Heart right ventricle (tissue), 16 donors: ENCODE measurements around the gene AMMECR1L. TPM values are rescaled to one million over a fixed set of nuclear protein-coding genes. Genes with fewer than 3 reads are reported as not detected.
A peak's percentile ranks its signal among the peaks of the same experiment; 100 is the strongest.

ENCODE experiments used
- ATAC-seq, 8 donors: fragments of 200-7000 bp; cut with Tn5 transposase; one replicate each; pipeline ENCODE4 v1.9.1; 2020; ENCODE audit warnings: mild to moderate bottlenecking in 8 of 8, moderate library complexity in 8 of 8, moderate number of reproducible peaks in 1 of 8
- DNase-seq, 2 donors: peaks; one replicate each; pipeline ENCODE4 v3.0.0-alpha.2; 2020
- H3K27ac ChIP-seq, 10 donors: fragments of 200-600 bp; sonication (generic) in 2 of 10; one replicate each; pipeline versions ENCODE4 v1.5.0 to v1.8.0; 2020 to 2022; ENCODE audit warnings: mild to moderate bottlenecking in 3 of 10
- H3K27me3 ChIP-seq, 7 donors: fragments of 200-600 bp; one replicate each; pipeline ENCODE4 v1.8.0; 2021 to 2022; ENCODE audit warnings: mild to moderate bottlenecking in 2 of 7
- H3K36me3 ChIP-seq, 9 donors: fragments of 200-600 bp; sonication (generic) in 1 of 9; one replicate each; pipeline versions ENCODE4 v1.5.0 to v1.8.0; 2020 to 2022; ENCODE audit warnings: mild to moderate bottlenecking in 2 of 9
- H3K4me1 ChIP-seq, 9 donors: fragments of 200-600 bp; sonication (generic) in 1 of 9; one replicate each; pipeline versions ENCODE4 v1.5.0 to v1.8.0; 2020 to 2022; ENCODE audit warnings: mild to moderate bottlenecking in 4 of 9
- H3K4me3 ChIP-seq, 10 donors: fragments of 200-600 bp; sonication (generic) in 2 of 10; one replicate each; pipeline versions ENCODE4 v1.5.0 to v1.8.0; 2020 to 2022; ENCODE audit warnings: mild to moderate bottlenecking in 7 of 10, moderate library complexity in 2 of 10
- H3K9me3 ChIP-seq, 11 donors: fragments of 200-600 bp in 10 of 11; sonication (generic) in 2 of 11; one replicate each; pipeline versions ENCODE4 v1.5.0 to v1.8.0; 2013 to 2022; ENCODE audit warnings: mild to moderate bottlenecking in 2 of 11, control low read depth in 1 of 11, moderate library complexity in 1 of 11
- WGBS, 2 donors: extraction: QIAGEN DNeasy Blood & Tissue Kit; methylation state at CpG; one replicate each; pipeline ENCODE4 v1.1.7; 2013; ENCODE audit warnings: inconsistent platforms in 1 of 2; 5-methylcytosine and 5-hydroxymethylcytosine counted together
- intact Hi-C, 10 donors: fragments of 100-400 bp; cut with DNase I; formaldehyde crosslinking; loops; one replicate each; pipeline versions ENCODE4 v1.11.1 to v1.14.2; 2022
- polyA plus RNA-seq, 2 donors: library from polyadenylated mRNA; stranded (reverse); fragments of 200-250 nt; gene quantifications; one replicate each; pipeline ENCODE4 v1.2.3, GENCODE V29; 2013
- total RNA-seq, 10 donors: library from RNA; stranded (reverse); fragmentation: NEBNext Ultra II Directional in 3 of 10; extraction: Animal tissue kit (Norgen Biotek cat#: 25700) in 3 of 10; gene quantifications; one replicate each; pipeline versions ENCODE4 v1.2.1 to v1.2.4, GENCODE V29; 2021 to 2023
- TF ChIP-seq, protein P1 (sequence below), 9 donors: fragments of 200-600 bp; sonication (generic) in 2 of 9; IDR thresholded peaks; one replicate each; pipeline versions ENCODE4 v1.5.0 to v1.8.0; 2021 to 2022; ENCODE audit warnings: antibody characterized with exemption in 9 of 9, mild to moderate bottlenecking in 5 of 9, moderate library complexity in 1 of 9
- donor health status: Arrhythmogenic right ventricular cardiomyopathy.
- donor health status: ischemic (EF 13 %, LVEDD 7.1; RV severe dilation, severe dysfunction).
- donor health status: healthy with polysubstance abuse.
- donor health status: DM: no; HTN: yes; CAD: no.
- donor health status: DM: no; HTN: no; CAD: no.
- donor health status: ischemic (EF 25% LVEDD 6.9; RV normal size, moderate dysfunction).
- donor health status: ischemic (EF 25% LVEDD 5.7; RV mildly dilated, moderate dysfunction).
- donor health status: healthy.
- donor health status: DM: yes; HTN: yes; CAD: no.
- donor health status: Ischemic cardiomyopathy.
- donor health status: ischemic (EF 35%, LVEDD 5.7; RV mildly dilated, moderate dysfunction).
- donor health status: nonischemic (EF 11% LVEDD 7.7; RV severe dilation, severe dysfunction).
- donor health status: DM: yes; HTN: yes; CAD: no.
- donor health status: PGD.
- donor health status: ischemic (EF 29% LVEDD 5.4; RV normal size, mild dysfunction).
- donor health status: nonischemic (EF 23%, LVEDD 6.1; RV moderate dilation, normal function).

AMMECR1L gene
- total and polyA plus RNA-seq, 12 donors, result 6.6 to 13.2 (median 10.4) TPM

DNA sequence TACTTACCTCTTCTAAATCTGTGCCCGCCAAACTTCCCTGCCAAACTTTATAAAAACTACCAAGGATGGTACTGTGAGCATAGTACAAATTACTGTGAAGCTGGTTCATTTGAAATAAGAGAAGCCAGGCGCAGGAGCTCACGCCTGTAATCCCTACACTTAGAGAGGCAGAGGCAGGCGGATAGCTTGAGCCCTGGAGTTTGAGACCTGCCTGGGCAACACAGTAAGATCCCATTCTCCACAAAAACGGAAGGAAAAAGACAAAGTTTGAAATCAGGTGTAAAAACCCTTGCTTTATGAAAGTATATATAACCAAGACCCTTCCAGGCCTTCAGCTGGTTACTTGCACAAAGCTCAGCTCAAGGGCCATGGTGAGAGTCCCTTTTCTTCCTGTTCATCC is 5.9 kb downstream of the AMMECR1L start:
- DNase-seq (no peak), ATAC-seq (no peak)
- H3K4me1 ChIP-seq, result peaks cover 0 to 64% (median 38%) of the 10 kb centered on the region in 9 donors
- TF ChIP-seq, protein P1, sequence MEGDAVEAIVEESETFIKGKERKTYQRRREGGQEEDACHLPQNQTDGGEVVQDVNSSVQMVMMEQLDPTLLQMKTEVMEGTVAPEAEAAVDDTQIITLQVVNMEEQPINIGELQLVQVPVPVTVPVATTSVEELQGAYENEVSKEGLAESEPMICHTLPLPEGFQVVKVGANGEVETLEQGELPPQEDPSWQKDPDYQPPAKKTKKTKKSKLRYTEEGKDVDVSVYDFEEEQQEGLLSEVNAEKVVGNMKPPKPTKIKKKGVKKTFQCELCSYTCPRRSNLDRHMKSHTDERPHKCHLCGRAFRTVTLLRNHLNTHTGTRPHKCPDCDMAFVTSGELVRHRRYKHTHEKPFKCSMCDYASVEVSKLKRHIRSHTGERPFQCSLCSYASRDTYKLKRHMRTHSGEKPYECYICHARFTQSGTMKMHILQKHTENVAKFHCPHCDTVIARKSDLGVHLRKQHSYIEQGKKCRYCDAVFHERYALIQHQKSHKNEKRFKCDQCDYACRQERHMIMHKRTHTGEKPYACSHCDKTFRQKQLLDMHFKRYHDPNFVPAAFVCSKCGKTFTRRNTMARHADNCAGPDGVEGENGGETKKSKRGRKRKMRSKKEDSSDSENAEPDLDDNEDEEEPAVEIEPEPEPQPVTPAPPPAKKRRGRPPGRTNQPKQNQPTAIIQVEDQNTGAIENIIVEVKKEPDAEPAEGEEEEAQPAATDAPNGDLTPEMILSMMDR (IDR thresholded peaks at IDR 0.05), result no peak
- H3K36me3 ChIP-seq, result peaks cover 0 to 53% (median 0%) of the 10 kb centered on the region in 9 donors
- intact Hi-C loops, result loop anchor here in 6 of 10 donors (5.0 to 10.0 kb wide), 5 partner anchors 145 to 265 kb away; partner anchors contain the start of genes SAP130 (in 4 of the 6), UGGT1 (in 4 of the 6) and SFT2D3 (in 1 of the 6)
- H3K27ac ChIP-seq, result no peak overlapping the region
- H3K9me3 ChIP-seq, result no peaks in the 10 kb centered on the region
- no peak overlapping the region for H3K4me3 ChIP-seq
- 92 to 94% methylated on average over 5 of the region's 5 CpGs for WGBS, 2 donors
- no peaks in the 10 kb centered on the region for H3K27me3 ChIP-seq

- H3K27ac ChIP-seq, result no peak overlapping the region
- intact Hi-C loops, result loop anchor here in 1 of 10 donors (10.0 kb wide), 1 partner anchor 173 kb away; the partner anchor contains the start of gene SFT2D3
- no peak overlapping the region for H3K4me3 ChIP-seq
- no peak for DNase-seq
- no peak for ATAC-seq
- no peaks in the 10 kb centered on the region for H3K27me3 ChIP-seq
- TF ChIP-seq, protein P1 (IDR thresholded peaks at IDR 0.05), result no peak
- WGBS, 2 donors, result 98 to 100% methylated on average over 3 of the region's 3 CpGs
- H3K4me1 ChIP-seq, result peaks cover 0 to 65% (median 41%) of the 10 kb centered on the region in 9 donors
- no peaks in the 10 kb centered on the region for H3K9me3 ChIP-seq
- H3K36me3 ChIP-seq, result peaks cover 0 to 57% (median 0%) of the 10 kb centered on the region in 9 donors
Observed at GRCh38 chr2:127877626-127878025, 8.1 kb downstream of the AMMECR1L start.

DNA sequence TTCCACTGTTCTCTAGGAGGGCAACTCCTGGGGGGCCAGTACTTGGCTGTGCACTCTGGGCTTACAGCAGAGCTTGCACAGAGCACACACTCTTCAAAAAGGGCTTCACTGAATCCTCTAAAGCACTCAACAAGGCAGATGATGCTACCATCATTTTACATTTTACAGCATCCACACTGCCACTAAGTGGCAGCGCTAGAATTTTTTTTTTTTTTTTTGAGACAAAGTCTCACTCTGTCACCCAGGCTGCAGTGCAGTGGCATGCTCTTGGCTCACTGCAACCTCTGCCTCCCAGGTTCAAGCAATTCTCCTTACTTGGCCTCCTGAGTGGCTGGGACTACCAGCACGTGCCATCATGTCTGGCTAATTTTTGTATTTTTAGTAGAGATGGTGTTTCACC is 8.6 kb downstream of the AMMECR1L start:
- WGBS, 2 donors, result 96% methylated on average over 2 of the region's 2 CpGs
- TF ChIP-seq, protein P1 (IDR thresholded peaks at IDR 0.05), result no peak
- H3K4me1 ChIP-seq, result peaks cover 0 to 60% (median 39%) of the 10 kb centered on the region in 9 donors
- H3K36me3 ChIP-seq, result peaks cover 0 to 57% (median 0%) of the 10 kb centered on the region in 9 donors
- no peak for DNase-seq
- intact Hi-C loops, result loop anchor here in 1 of 10 donors (10.0 kb wide), 1 partner anchor 172 kb away; the partner anchor contains the start of gene SFT2D3
- H3K27ac ChIP-seq, result no peak overlapping the region
- ATAC-seq, result no peak
- no peak overlapping the region for H3K4me3 ChIP-seq
- H3K27me3 ChIP-seq, result no peaks in the 10 kb centered on the region
- H3K9me3 ChIP-seq, result no peaks in the 10 kb centered on the region

- H3K4me3 ChIP-seq, result no peak overlapping the region
- H3K4me1 ChIP-seq, result peaks cover 0 to 38% (median 21%) of the 10 kb centered on the region in 9 donors
- DNase-seq (no peak), ATAC-seq (peak in 2 of 8 donors; percentile 21 to 45)
- peak overlapping the region in 1 of 10 donors; percentile 4 for H3K27ac ChIP-seq
- H3K27me3 ChIP-seq, result no peaks in the 10 kb centered on the region
- H3K9me3 ChIP-seq, result no peaks in the 10 kb centered on the region
- WGBS, 2 donors, result 70 to 75% methylated on average over 7 of the region's 7 CpGs
- intact Hi-C loops, result loop anchor here in 1 of 10 donors (10.0 kb wide), 1 partner anchor 170 kb away; the partner anchor contains the start of gene SFT2D3
- TF ChIP-seq, protein P1 (IDR thresholded peaks at IDR 0.05), result no peak
- H3K36me3 ChIP-seq, result peaks cover 0 to 57% (median 9%) of the 10 kb centered on the region in 9 donors
Observed at GRCh38 chr2:127874378-127875269, 11.1 kb downstream of the AMMECR1L start.
